Measurements from ENCODE around the gene ITM2B. TPM values are rescaled to one million over a fixed set of nuclear protein-coding genes. Genes with fewer than 3 reads are reported as not detected.

Gene ITM2B
- total RNA-seq, 1 donor from 2014 or later: 386 TPM

DNA sequence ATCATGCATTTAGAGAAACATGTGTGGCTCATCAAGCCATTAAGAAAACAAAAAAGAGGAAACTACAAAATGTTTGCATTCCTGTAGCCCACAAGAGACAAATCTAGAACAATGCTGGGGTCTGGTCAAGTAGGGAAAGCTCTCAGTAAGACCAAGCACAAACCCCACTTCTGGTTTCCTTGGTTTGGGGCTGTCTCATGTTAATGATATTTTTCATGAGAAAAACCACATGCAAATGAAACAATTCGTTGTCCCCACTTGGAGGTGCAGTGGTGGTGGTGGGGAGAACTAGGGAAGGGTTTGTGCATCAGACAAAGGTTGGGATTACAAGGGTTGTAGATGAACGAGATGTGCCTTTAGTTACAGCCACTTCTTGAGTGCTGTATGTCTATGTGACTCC lies 63.5 kb downstream of the ITM2B start:
- no peak for DNase-seq (ENCODE audit: low spot score)
- intact Hi-C loops (cut with DNase I): no loop called here

- intact Hi-C loops (cut with DNase I): no loop called here
- DNase-seq (ENCODE audit: low spot score): no peak
Observed at GRCh38 chr13:48297131-48297786, 64.3 kb downstream of the ITM2B start.

GRCh38 chr13:48299591-48299990 lies 66.6 kb downstream of the ITM2B start:
- DNase-seq (ENCODE audit: low spot score): no peak
- intact Hi-C loops (cut with DNase I): no loop called here

DNA sequence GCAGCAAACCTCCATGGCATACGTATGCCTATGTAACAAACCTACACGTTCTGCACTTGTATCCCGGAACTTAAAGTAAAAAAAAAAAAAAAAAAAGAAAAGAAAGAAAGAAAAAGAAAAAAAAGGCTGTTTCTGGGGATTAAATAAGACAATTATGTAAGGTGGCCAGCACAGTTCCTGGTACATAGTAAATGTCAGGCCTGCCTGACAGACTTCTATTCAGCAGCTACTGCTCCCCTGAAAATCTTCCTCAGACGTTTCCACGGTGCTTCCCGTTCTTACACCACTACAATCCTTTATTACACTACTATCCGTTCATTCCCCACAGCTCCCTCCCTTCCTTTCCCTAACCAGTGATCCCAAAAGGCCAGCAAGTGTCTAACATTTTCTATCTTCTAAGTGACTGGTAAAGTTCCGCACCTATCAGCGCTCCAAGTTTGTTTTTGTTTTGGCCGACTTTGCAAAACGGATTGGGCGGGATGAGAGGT lies 69.9 kb downstream of the ITM2B start:
- intact Hi-C loops (cut with DNase I): loop anchor here (1.0 to 10.0 kb wide), 4 partner anchors 51 to 208 kb away; partner anchors contain the start of gene MED4
- DNase-seq (ENCODE audit: low spot score): no peak

DNA sequence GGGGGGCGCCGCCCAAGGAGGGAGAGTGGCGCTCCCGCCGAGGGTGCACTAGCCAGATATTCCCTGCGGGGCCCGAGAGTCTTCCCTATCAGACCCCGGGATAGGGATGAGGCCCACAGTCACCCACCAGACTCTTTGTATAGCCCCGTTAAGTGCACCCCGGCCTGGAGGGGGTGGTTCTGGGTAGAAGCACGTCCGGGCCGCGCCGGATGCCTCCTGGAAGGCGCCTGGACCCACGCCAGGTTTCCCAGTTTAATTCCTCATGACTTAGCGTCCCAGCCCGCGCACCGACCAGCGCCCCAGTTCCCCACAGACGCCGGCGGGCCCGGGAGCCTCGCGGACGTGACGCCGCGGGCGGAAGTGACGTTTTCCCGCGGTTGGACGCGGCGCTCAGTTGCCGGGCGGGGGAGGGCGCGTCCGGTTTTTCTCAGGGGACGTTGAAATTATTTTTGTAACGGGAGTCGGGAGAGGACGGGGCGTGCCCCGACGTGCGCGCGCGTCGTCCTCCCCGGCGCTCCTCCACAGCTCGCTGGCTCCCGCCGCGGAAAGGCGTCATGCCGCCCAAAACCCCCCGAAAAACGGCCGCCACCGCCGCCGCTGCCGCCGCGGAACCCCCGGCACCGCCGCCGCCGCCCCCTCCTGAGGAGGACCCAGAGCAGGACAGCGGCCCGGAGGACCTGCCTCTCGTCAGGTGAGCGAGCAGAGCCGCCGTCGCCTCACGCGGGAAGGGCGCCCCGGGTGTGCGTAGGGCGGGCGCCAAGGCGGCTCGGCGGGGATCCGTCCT lies 70.5 kb downstream of the ITM2B start, which contains the start of gene RB1:
Gene RB1 (plus strand): TSS at position 393 of the 784 bp plus-strand sequence. CDS start 162 bp downstream, at position 555.
- intact Hi-C loops (cut with DNase I): loop anchor here (1.0 to 10.0 kb wide), 4 partner anchors 51 to 209 kb away; partner anchors contain the start of gene MED4

GRCh38 chr13:48304143-48304876 lies 71.3 kb downstream of the ITM2B start:
- DNase-seq (ENCODE audit: low spot score): peak; percentile 78
- intact Hi-C loops (cut with DNase I): loop anchor here (5.0 to 10.0 kb wide), 3 partner anchors 52 to 210 kb away; partner anchors contain the start of gene MED4

More for the DNA sequence above, 70.5 kb downstream of the ITM2B start, which contains the start of gene RB1:
- peak; percentile 97 for DNase-seq (ENCODE audit: low spot score)

- intact Hi-C loops (cut with DNase I): no loop called here
- no peak for DNase-seq (ENCODE audit: low spot score)
Observed at GRCh38 chr13:48311223-48311622, 78.2 kb downstream of the ITM2B start.

GRCh38 chr13:48315969-48316650 lies 83.1 kb downstream of the ITM2B start:
- DNase-seq (ENCODE audit: low spot score): no peak
- intact Hi-C loops (cut with DNase I): no loop called here

DNA sequence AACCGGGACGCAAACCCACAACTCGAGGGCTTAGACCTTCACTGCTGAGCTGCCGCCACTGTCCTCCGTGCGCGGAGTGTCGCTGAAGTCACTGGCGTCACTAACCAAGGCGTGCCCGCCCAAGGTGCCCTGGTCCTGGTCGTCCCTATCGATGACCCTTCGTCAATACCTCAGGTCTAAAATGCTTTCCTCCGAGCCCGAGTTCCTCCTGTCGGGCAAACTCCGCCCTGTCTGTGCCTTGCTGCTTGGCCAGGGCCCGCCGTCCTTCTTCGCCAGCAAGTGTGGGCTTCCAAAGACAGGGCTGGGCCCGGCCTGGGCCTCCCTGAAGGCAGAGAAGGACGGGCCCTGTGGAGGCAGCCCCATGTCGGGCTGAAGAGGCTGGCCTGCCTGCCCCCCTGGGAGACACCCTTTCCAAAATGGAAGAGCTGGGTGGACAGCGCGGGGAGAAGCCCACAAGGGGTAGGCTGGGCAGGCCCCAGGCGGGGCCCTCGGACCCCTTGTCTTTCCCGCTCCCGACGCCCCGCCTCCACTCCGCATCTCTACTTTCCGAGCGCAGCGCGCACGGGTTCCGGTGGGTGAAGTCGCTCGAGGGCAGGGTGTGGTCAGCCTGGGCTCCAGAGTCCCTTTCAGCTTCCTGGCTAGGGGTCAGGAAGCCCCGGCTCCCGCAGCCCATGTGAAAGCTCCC lies 84.0 kb downstream of the ITM2B start:
- DNase-seq (ENCODE audit: low spot score): no peak
- intact Hi-C loops (cut with DNase I): no loop called here

GRCh38 chr13:48317511-48318376 lies 84.7 kb downstream of the ITM2B start:
- intact Hi-C loops (cut with DNase I): no loop called here

GRCh38 chr13:48318377-48318811 lies 85.4 kb downstream of the ITM2B start:
- no peak for DNase-seq (ENCODE audit: low spot score)
- intact Hi-C loops (cut with DNase I): no loop called here

More at GRCh38 chr13:48317511-48318376, 84.7 kb downstream of the ITM2B start:
- no peak for DNase-seq (ENCODE audit: low spot score)

DNA sequence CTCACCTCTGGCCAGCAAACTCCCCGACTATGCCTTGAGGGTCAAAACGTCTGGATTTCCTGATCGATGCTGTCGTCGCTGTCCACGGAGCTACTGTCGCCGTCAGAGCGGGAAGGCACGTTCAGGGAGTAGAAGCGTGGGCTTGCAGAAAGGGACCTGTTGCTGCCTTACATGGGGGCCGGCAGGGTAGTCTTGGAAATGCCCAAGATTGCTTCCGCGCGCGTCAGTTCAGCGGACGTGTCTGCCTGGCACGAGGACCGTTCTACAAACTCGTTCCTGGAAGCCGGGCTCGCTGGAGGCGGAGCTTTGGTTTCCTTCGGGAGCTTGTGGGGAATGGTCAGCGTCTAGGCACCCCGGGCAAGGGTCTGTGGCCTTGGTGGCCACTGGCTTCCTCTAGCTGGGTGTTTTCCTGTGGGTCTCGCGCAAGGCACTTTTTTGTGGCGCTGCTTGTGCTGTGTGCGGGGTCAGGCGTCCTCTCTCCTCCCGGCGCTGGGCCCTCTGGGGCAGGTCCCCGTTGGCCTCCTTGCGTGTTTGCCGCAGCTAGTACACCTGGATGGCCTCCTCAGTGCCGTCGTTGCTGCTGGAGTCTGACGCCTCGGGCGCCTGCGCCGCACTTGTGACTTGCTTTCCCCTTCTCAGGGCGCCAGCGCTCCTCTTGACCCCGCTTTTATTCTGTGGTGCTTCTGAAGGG lies 86.0 kb downstream of the ITM2B start:
- intact Hi-C loops (cut with DNase I): no loop called here
- no peak for DNase-seq (ENCODE audit: low spot score)

Other genes starting within 250 kb of the ITM2B start
- gene SUCLA2, start 231.9 kb upstream of the ITM2B start, total RNA-seq: 100 TPM
- gene NUDT15, start 195.5 kb upstream of the ITM2B start, total RNA-seq: 8.4 TPM
- 39.6 TPM for gene MED4, start 138.1 kb upstream of the ITM2B start, total RNA-seq
- gene RB1, start 70.5 kb downstream of the ITM2B start, total RNA-seq: 27.6 TPM
- gene LPAR6, start 179.9 kb downstream of the ITM2B start, total RNA-seq: 12.5 TPM